B cell (primary cell): ENCODE data around the gene TSC22D1. TPM values are rescaled to one million over a fixed set of nuclear protein-coding genes. Genes with fewer than 3 reads are reported as not detected.

ENCODE experiments used
- ATAC-seq: fragments of 200-7000 bp; cut with Tn5 transposase; one replicate; pipeline ENCODE4 v1.10.0; 2021; ENCODE audit warnings: low read depth, mild to moderate bottlenecking, moderate number of reproducible peaks, moderate library complexity
- CTCF ChIA-PET: fragments of 350-600 bp; sonication (Branson Sonifier 250); formaldehyde crosslinking; loops from one replicate; lab custom pipeline; 2021; ENCODE audit warnings: antibody characterized with exemption, inconsistent platforms; lab: Charles Lee
- POLR2A ChIA-PET: fragments of 350-600 bp; sonication (Branson Sonifier 250); formaldehyde crosslinking; loops from one replicate; lab custom pipeline; 2021; ENCODE audit warnings: antibody characterized with exemption; lab: Charles Lee
- DNase-seq: peaks from one replicate; pipeline ENCODE4 v3.0.0; 2013
- H2AFZ ChIP-seq: 2 replicates; pipeline ENCODE4 v1.6.1; 2012; ENCODE audit warnings: mild to moderate bottlenecking, low read depth, low read length; ENCODE audit not compliant: insufficient read depth, poor library complexity, severe bottlenecking
- H3K27ac ChIP-seq, 2 donors: 1 replicate in 1 of 2; 2 replicates in 1 of 2; pipeline ENCODE4 v1.5.1; 2012 to 2013; ENCODE audit warnings: low read length in 2 of 2, mild to moderate bottlenecking in 2 of 2, moderate library complexity in 1 of 2
- H3K27me3 ChIP-seq, 4 experiments: fragments of 200-600 bp in 1 of 4; sonication (generic) in 1 of 4; replicated peaks in 1 of 4; 1 replicate in 2 of 4; 2 replicates in 2 of 4; pipeline versions ENCODE4 v1.6.1 to v1.7.0; 2013 to 2016; ENCODE audit warnings: low read length in 3 of 4, mild to moderate bottlenecking in 2 of 4, mixed read lengths in 1 of 4, moderate library complexity in 1 of 4; ENCODE audit not compliant: insufficient read depth in 4 of 4, control insufficient read depth in 3 of 4; ENCODE audit errors: control extremely low read depth in 1 of 4
- H3K36me3 ChIP-seq, 2 experiments: replicated peaks in 1 of 2; 1 replicate in 1 of 2; 2 replicates in 1 of 2; pipeline versions ENCODE4 v1.6.1 to v1.7.1; 2013; ENCODE audit warnings: low read length in 1 of 2; ENCODE audit not compliant: insufficient read depth in 2 of 2, control insufficient read depth in 1 of 2; ENCODE audit errors: control extremely low read depth in 1 of 2, extremely low read depth in 1 of 2
- H3K4me1 ChIP-seq, 2 donors: fragments of 200-600 bp in 1 of 2; sonication (generic) in 1 of 2; 1 replicate in 1 of 2; 2 replicates in 1 of 2; pipeline versions ENCODE4 v1.5.1 to v1.6.1; 2013 to 2017; ENCODE audit warnings: low read length in 2 of 2; ENCODE audit not compliant: control insufficient read depth in 2 of 2, insufficient read depth in 2 of 2
- H3K4me2 ChIP-seq: replicated peaks from 2 replicates; pipeline ENCODE3; 2012; ENCODE audit warnings: mild to moderate bottlenecking, low read depth, low read length; ENCODE audit not compliant: poor library complexity, severe bottlenecking
- H3K4me3 ChIP-seq, 5 experiments: fragments of 200-600 bp in 1 of 5; sonication (generic) in 1 of 5; 1 replicate in 3 of 5; 2 replicates in 2 of 5; pipeline versions ENCODE4 v1.5.1 to v1.7.0; 2011 to 2016; ENCODE audit warnings: low read length in 4 of 5, mild to moderate bottlenecking in 4 of 5, low read depth in 2 of 5, control low read depth in 1 of 5, moderate library complexity in 1 of 5; ENCODE audit not compliant: insufficient read depth in 1 of 5; ENCODE audit errors: control extremely low read depth in 1 of 5, extremely low read depth in 1 of 5
- H3K79me2 ChIP-seq: fragments of 200-600 bp; sonication (generic); one replicate; pipeline ENCODE4 v1.6.0; 2016; ENCODE audit warnings: low read length; ENCODE audit not compliant: control insufficient read depth, insufficient read depth
- H3K9ac ChIP-seq: fragments of 200-600 bp; sonication (generic); 2 replicates; pipeline ENCODE4 v1.6.1; 2017; ENCODE audit warnings: mild to moderate bottlenecking, low read length, moderate library complexity
- H3K9me3 ChIP-seq, 3 donors: one replicate each; pipeline versions ENCODE4 v1.6.1 to v1.7.1; 2013; ENCODE audit warnings: low read length in 2 of 3; ENCODE audit not compliant: control insufficient read depth in 2 of 3, insufficient read depth in 1 of 3; ENCODE audit errors: control extremely low read depth in 1 of 3
- H4K20me1 ChIP-seq: 2 replicates; pipeline ENCODE4 v1.6.0; 2012; ENCODE audit warnings: mild to moderate bottlenecking, low read length; ENCODE audit not compliant: insufficient read depth, control insufficient read depth, poor library complexity, severe bottlenecking
- H3K27ac Mint-ChIP-seq: one replicate; pipeline ENCODE4 v1.8.0; 2021; ENCODE audit warnings: mixed read lengths
- H3K27me3 Mint-ChIP-seq: one replicate; pipeline ENCODE4 v1.8.0; 2021; ENCODE audit warnings: mixed read lengths
- H3K4me1 Mint-ChIP-seq: one replicate; pipeline ENCODE4 v1.8.0; 2021; ENCODE audit warnings: mixed read lengths
- H3K4me3 Mint-ChIP-seq: one replicate; pipeline ENCODE4 v1.8.0; 2021; ENCODE audit warnings: mixed read lengths
- H3K9me3 Mint-ChIP-seq: one replicate; pipeline ENCODE4 v1.8.0; 2022; ENCODE audit warnings: mixed read lengths; ENCODE audit not compliant: insufficient read depth
- CTCF ChIP-seq: fragments of 200-600 bp; IDR thresholded peaks from one replicate; pipeline ENCODE4 v1.8.0; 2022; ENCODE audit warnings: antibody characterized with exemption, mild to moderate bottlenecking
- EZH2 ChIP-seq: IDR thresholded peaks from 2 replicates; pipeline ENCODE4 v1.6.1; 2012; ENCODE audit warnings: borderline replicate concordance, low read depth, mild to moderate bottlenecking, moderate library complexity, low read length; ENCODE audit not compliant: insufficient read depth, poor library complexity, severe bottlenecking
- WGBS: methylation state at CpG from one replicate; pipeline ENCODE4 v1.1.5; 2013; ENCODE audit warnings: missing lambda C conversion rate; ENCODE audit not compliant: insufficient coverage; 5-methylcytosine and 5-hydroxymethylcytosine counted together
- intact Hi-C: fragments of 100-400 bp; cut with micrococcal nuclease; formaldehyde crosslinking; loops from one replicate; pipeline ENCODE4 v1.10.0; 2022
- polyA plus RNA-seq: library from polyadenylated mRNA; depleted of rRNA; stranded (reverse); fragments of >200 nt; gene quantifications from 2 replicates; pipeline ENCODE4 v1.2.3, GENCODE V29; 2012
- total RNA-seq, 2 donors: library from RNA; stranded (reverse); fragments of 120-200 nt in 1 of 2; gene quantifications; 1 replicate in 1 of 2; 2 replicates in 1 of 2; pipeline versions ENCODE4 v1.2.3 to v1.2.4, GENCODE V29; 2013 to 2022

The TSC22D1 gene
- total and polyA plus RNA-seq, 2 donors (not counting 1 experiment from before 2014, with no cell fraction given), result 7.0 to 36.6 TPM

GRCh38 chr13:44422755-44423643, 153.1 kb downstream of the TSC22D1 start:
- H3K27me3 Mint-ChIP-seq, result peaks cover 22% of the 10 kb centered on the region
- Histone ChIP-seq H4K20me1 (no peaks in the 10 kb centered on the region), H2AFZ (no peak overlapping the region), H3K9me3 (no peaks in the 10 kb centered on the region), H3K9ac (no peak overlapping the region), H3K36me3 (no peaks in the 10 kb centered on the region), H3K27me3 (peaks cover 0 to 3% (median 0%) of the 10 kb centered on the region in 4 experiments), H3K27ac (no peak overlapping the region), H3K79me2 (no peaks in the 10 kb centered on the region), H3K4me2 (no peak overlapping the region), H3K4me1 (peaks cover 2 to 5% of the 10 kb centered on the region in 2 donors), H3K4me3 (no peak overlapping the region)
- no peak for ATAC-seq
- ChIA-PET CTCF (no interaction called here), POLR2A (no interaction called here)
- peaks cover 12% of the 10 kb centered on the region for H3K4me1 Mint-ChIP-seq
- WGBS, result 75% methylated on average over 11 of the region's 15 CpGs
- DNase-seq, result no peak
- no peak overlapping the region for H3K27ac Mint-ChIP-seq
- no peak overlapping the region for H3K4me3 Mint-ChIP-seq
- intact Hi-C loops, result no loop called here
- TF ChIP-seq CTCF (no peak), EZH2 (no peak)
- no peaks in the 10 kb centered on the region for H3K9me3 Mint-ChIP-seq

GRCh38 chr13:44421853-44422525, 154.1 kb downstream of the TSC22D1 start:
- H3K27ac ChIP-seq, result no peak overlapping the region
- 100% methylated on average over 1 of the region's 2 CpGs for WGBS
- H4K20me1 ChIP-seq, result no peaks in the 10 kb centered on the region
- intact Hi-C loops, result no loop called here
- H3K4me3 ChIP-seq, result no peak overlapping the region
- peaks cover 18% of the 10 kb centered on the region for H3K4me1 Mint-ChIP-seq
- no peak overlapping the region for H3K27ac Mint-ChIP-seq
- peaks cover 22% of the 10 kb centered on the region for H3K27me3 Mint-ChIP-seq
- ChIA-PET CTCF (no interaction called here), POLR2A (no interaction called here)
- no peak for ATAC-seq
- H3K27me3 ChIP-seq, result peaks cover 0 to 3% (median 0%) of the 10 kb centered on the region in 4 experiments
- DNase-seq, result no peak
- no peak overlapping the region for H3K4me2 ChIP-seq
- H2AFZ ChIP-seq, result no peak overlapping the region
- no peaks in the 10 kb centered on the region for H3K9me3 ChIP-seq
- H3K79me2 ChIP-seq, result no peaks in the 10 kb centered on the region
- no peak overlapping the region for H3K9ac ChIP-seq
- no peaks in the 10 kb centered on the region for H3K36me3 ChIP-seq
- no peak for TF ChIP-seq EZH2
- H3K9me3 Mint-ChIP-seq, result no peaks in the 10 kb centered on the region
- H3K4me3 Mint-ChIP-seq, result no peak overlapping the region
- H3K4me1 ChIP-seq, result peaks cover 4 to 9% of the 10 kb centered on the region in 2 donors
